ENCODE data around the gene TSC1.

GRCh38 chr9:132896264-132896663 lies 48.2 kb downstream of the TSC1 start:
- TF ChIP-seq, protein P1, sequence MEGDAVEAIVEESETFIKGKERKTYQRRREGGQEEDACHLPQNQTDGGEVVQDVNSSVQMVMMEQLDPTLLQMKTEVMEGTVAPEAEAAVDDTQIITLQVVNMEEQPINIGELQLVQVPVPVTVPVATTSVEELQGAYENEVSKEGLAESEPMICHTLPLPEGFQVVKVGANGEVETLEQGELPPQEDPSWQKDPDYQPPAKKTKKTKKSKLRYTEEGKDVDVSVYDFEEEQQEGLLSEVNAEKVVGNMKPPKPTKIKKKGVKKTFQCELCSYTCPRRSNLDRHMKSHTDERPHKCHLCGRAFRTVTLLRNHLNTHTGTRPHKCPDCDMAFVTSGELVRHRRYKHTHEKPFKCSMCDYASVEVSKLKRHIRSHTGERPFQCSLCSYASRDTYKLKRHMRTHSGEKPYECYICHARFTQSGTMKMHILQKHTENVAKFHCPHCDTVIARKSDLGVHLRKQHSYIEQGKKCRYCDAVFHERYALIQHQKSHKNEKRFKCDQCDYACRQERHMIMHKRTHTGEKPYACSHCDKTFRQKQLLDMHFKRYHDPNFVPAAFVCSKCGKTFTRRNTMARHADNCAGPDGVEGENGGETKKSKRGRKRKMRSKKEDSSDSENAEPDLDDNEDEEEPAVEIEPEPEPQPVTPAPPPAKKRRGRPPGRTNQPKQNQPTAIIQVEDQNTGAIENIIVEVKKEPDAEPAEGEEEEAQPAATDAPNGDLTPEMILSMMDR (IDR thresholded peaks at IDR 0.05) = no peak
- no peak for TF ChIP-seq POLR2A (IDR thresholded peaks at IDR 0.05)

Data from testis (tissue), 2 donors.